H1 (cell line): ENCODE measurements around the gene NPFFR2. TPM values are rescaled to one million over a fixed set of nuclear protein-coding genes. Genes with fewer than 3 reads are reported as not detected.
"Not testable (repeated sequence)": the region's sequence is repeated elsewhere in the genome, so short reads cannot be mapped to it uniquely, and the experiment has no call there.

Experiments used
- CTCF ChIA-PET: fragments of 300-600 bp; sonication (Branson Sonifier 250); formaldehyde crosslinking; loops from one replicate; lab custom pipeline; 2021; ENCODE audit not compliant: partially characterized antibody; lab: Charles Lee
- POLR2A ChIA-PET: fragments of 300-600 bp; sonication (Branson Sonifier 250); formaldehyde crosslinking; loops from one replicate; lab custom pipeline; 2021; ENCODE audit warnings: inconsistent platforms; ENCODE audit not compliant: partially characterized antibody; lab: Charles Lee
- DNase-seq, 2 experiments: peaks; one replicate each; pipeline versions ENCODE4 v3.0.0 to v3.0.0-alpha.2; 2010 to 2022; ENCODE audit warnings: low spot score in 2 of 2, low read depth in 1 of 2, mixed read lengths in 1 of 2
- FAIRE-seq: peaks from 2 replicates; lab custom pipeline; 2011; peaks lifted over from hg19 to GRCh38; lab: Jason Lieb, UNC
- H2AFZ ChIP-seq: 2 replicates; pipeline ENCODE4 v1.8.1; 2012; ENCODE audit warnings: low read length, inconsistent platforms
- H2AK5ac ChIP-seq: 2 replicates; pipeline ENCODE4 v1.6.1; 2013; ENCODE audit warnings: low read depth, low read length
- H2BK120ac ChIP-seq: replicated peaks from 2 replicates; pipeline ENCODE3; 2013; ENCODE audit warnings: low read depth, low read length, inconsistent platforms
- H2BK12ac ChIP-seq: 2 replicates; pipeline ENCODE4 v1.6.1; 2013; ENCODE audit warnings: low read depth, low read length
- H2BK15ac ChIP-seq: 2 replicates; pipeline ENCODE4 v1.6.1; 2013; ENCODE audit warnings: low read length
- H2BK20ac ChIP-seq: 2 replicates; pipeline ENCODE4 v1.6.1; 2013; ENCODE audit warnings: low read length
- H2BK5ac ChIP-seq: 2 replicates; pipeline ENCODE4 v1.6.1; 2013; ENCODE audit warnings: low read depth, low read length
- H3K14ac ChIP-seq: 2 replicates; pipeline ENCODE4 v1.6.1; 2013; ENCODE audit warnings: inconsistent platforms; ENCODE audit not compliant: insufficient read length
- H3K18ac ChIP-seq: 2 replicates; pipeline ENCODE4 v1.6.1; 2013; ENCODE audit warnings: low read length; ENCODE audit errors: extremely low read depth
- H3K23ac ChIP-seq: 2 replicates; pipeline ENCODE4 v1.6.1; 2013; ENCODE audit warnings: inconsistent platforms; ENCODE audit not compliant: insufficient read length
- H3K23me2 ChIP-seq: 2 replicates; pipeline ENCODE4 v1.6.1; 2013; ENCODE audit warnings: low read depth, low read length
- H3K27ac ChIP-seq: 2 replicates; pipeline ENCODE4 v1.6.1; 2011; ENCODE audit warnings: low read depth, low read length, inconsistent platforms
- H3K27me3 ChIP-seq, 4 experiments: replicated peaks in 1 of 4; 1 replicate in 1 of 4; 2 replicates in 3 of 4; pipeline versions ENCODE4 v1.6.1 to v1.8.1; 2011 to 2013; ENCODE audit warnings: low read length in 3 of 4, mild to moderate bottlenecking in 3 of 4, inconsistent platforms in 2 of 4, mixed read lengths in 2 of 4, moderate library complexity in 1 of 4; ENCODE audit not compliant: control insufficient read depth in 3 of 4, insufficient read depth in 3 of 4; ENCODE audit errors: extremely low read depth in 1 of 4
- H3K36me3 ChIP-seq, 4 experiments: 2 replicates each; pipeline versions ENCODE4 v1.6.1 to v1.8.1; 2011 to 2013; ENCODE audit warnings: mild to moderate bottlenecking in 4 of 4, low read length in 3 of 4, moderate library complexity in 2 of 4, control low read depth in 1 of 4, inconsistent platforms in 1 of 4; ENCODE audit not compliant: insufficient read depth in 4 of 4, control insufficient read depth in 2 of 4
- H3K4ac ChIP-seq: replicated peaks from 2 replicates; pipeline ENCODE3; 2013; ENCODE audit warnings: low read length, low read depth, mixed read lengths, inconsistent platforms; ENCODE audit not compliant: insufficient read length
- H3K4me1 ChIP-seq, 4 experiments: replicated peaks in 1 of 4; 1 replicate in 1 of 4; 2 replicates in 3 of 4; pipeline versions ENCODE4 v1.6.1 to v1.8.1; 2011 to 2013; ENCODE audit warnings: low read length in 3 of 4, inconsistent platforms in 2 of 4, mixed read lengths in 1 of 4; ENCODE audit not compliant: insufficient read depth in 4 of 4, control insufficient read depth in 3 of 4
- H3K4me2 ChIP-seq, 2 experiments: 2 replicates each; pipeline versions ENCODE4 v1.6.1 to v1.8.1; 2011 to 2013; ENCODE audit warnings: low read depth in 2 of 2, low read length in 2 of 2, control low read depth in 1 of 2, inconsistent platforms in 1 of 2, mild to moderate bottlenecking in 1 of 2; ENCODE audit not compliant: insufficient read depth in 1 of 2
- H3K4me3 ChIP-seq, 4 experiments: fragments of 200-600, 300-600 bp in 1 of 4; sonication (generic), shearing (Covaris generic), sonication (Bioruptor Twin) in 1 of 4; 2 replicates each; pipeline versions ENCODE4 v1.5.1 to v1.8.1; 2011 to 2016; ENCODE audit warnings: low read length in 4 of 4, low read depth in 3 of 4, control low read depth in 2 of 4, inconsistent platforms in 2 of 4, mild to moderate bottlenecking in 2 of 4, mixed read lengths in 1 of 4, moderate library complexity in 1 of 4; ENCODE audit not compliant: insufficient read depth in 2 of 4; ENCODE audit errors: extremely low read depth in 1 of 4
- H3K56ac ChIP-seq: replicated peaks from 2 replicates; pipeline ENCODE3; 2013; ENCODE audit warnings: low read depth, mild to moderate bottlenecking, mixed read lengths, low read length, inconsistent platforms; ENCODE audit not compliant: insufficient read length
- H3K79me1 ChIP-seq: 2 replicates; pipeline ENCODE4 v1.6.1; 2013; ENCODE audit warnings: low read depth, low read length, control low read depth
- H3K79me2 ChIP-seq, 2 experiments: 2 replicates each; pipeline versions ENCODE4 v1.6.1 to v1.8.1; 2012 to 2013; ENCODE audit warnings: low read length in 2 of 2, mild to moderate bottlenecking in 2 of 2, inconsistent platforms in 1 of 2; ENCODE audit not compliant: insufficient read depth in 2 of 2, control insufficient read depth in 1 of 2
- H3K9ac ChIP-seq, 4 experiments: replicated peaks in 1 of 4; 1 replicate in 1 of 4; 2 replicates in 3 of 4; pipeline versions ENCODE4 v1.6.1 to v1.8.1; 2011 to 2013; ENCODE audit warnings: low read depth in 3 of 4, low read length in 3 of 4, control low read depth in 2 of 4, mild to moderate bottlenecking in 2 of 4, moderate library complexity in 2 of 4, inconsistent platforms in 1 of 4; ENCODE audit errors: extremely low read depth in 1 of 4
- H3K9me3 ChIP-seq, 2 experiments: 2 replicates each; pipeline versions ENCODE4 v1.6.1 to v1.8.1; 2012 to 2013; ENCODE audit warnings: mild to moderate bottlenecking in 2 of 2, moderate library complexity in 2 of 2, control low read depth in 1 of 2, inconsistent platforms in 1 of 2, low read depth in 1 of 2, low read length in 1 of 2, mixed read lengths in 1 of 2; ENCODE audit not compliant: insufficient read depth in 2 of 2
- H4K20me1 ChIP-seq, 2 experiments: replicated peaks in 1 of 2; 2 replicates each; pipeline versions ENCODE3 to v1.8.1; 2011 to 2013; ENCODE audit warnings: inconsistent platforms in 2 of 2, low read length in 2 of 2, mild to moderate bottlenecking in 1 of 2; ENCODE audit not compliant: insufficient read depth in 2 of 2, control insufficient read depth in 1 of 2
- H4K5ac ChIP-seq: 2 replicates; pipeline ENCODE4 v1.6.1; 2013; ENCODE audit warnings: low read length, low read depth, mixed read lengths, inconsistent platforms; ENCODE audit not compliant: insufficient read length
- H4K8ac ChIP-seq: 2 replicates; pipeline ENCODE4 v1.8.0; 2013; ENCODE audit warnings: mild to moderate bottlenecking, moderate library complexity, low read length, inconsistent platforms; ENCODE audit not compliant: insufficient read depth; ENCODE audit errors: extremely low read depth
- H4K91ac ChIP-seq: replicated peaks from 2 replicates; pipeline ENCODE3; 2013; ENCODE audit warnings: low read length, mixed read lengths, inconsistent platforms; ENCODE audit not compliant: insufficient read length
- EP300 ChIP-seq, 2 experiments: IDR thresholded peaks; 1 replicate in 1 of 2; 2 replicates in 1 of 2; pipeline ENCODE4 v1.6.1; 2011 to 2012; ENCODE audit warnings: low read depth in 2 of 2, low read length in 2 of 2, mild to moderate bottlenecking in 2 of 2, borderline replicate concordance in 1 of 2, inconsistent platforms in 1 of 2, moderate library complexity in 1 of 2
- FOSL1 ChIP-seq: IDR thresholded peaks from 2 replicates; pipeline ENCODE4 v1.6.1; 2011; ENCODE audit warnings: mild to moderate bottlenecking, low read depth, low read length, moderate library complexity; ENCODE audit not compliant: insufficient read depth
- GTF2F1 ChIP-seq: IDR thresholded peaks from 2 replicates; pipeline ENCODE4 v1.6.1; 2012; ENCODE audit warnings: low read depth, low read length, improper control_type of control experiment, borderline replicate concordance
- JUN ChIP-seq: IDR thresholded peaks from 2 replicates; pipeline ENCODE4 v1.6.1; 2011; ENCODE audit warnings: low read depth, mild to moderate bottlenecking, improper control_type of control experiment, low read length
- KDM4A ChIP-seq: IDR thresholded peaks from one replicate; pipeline ENCODE4 v1.7.1; 2012; ENCODE audit warnings: low read depth, mild to moderate bottlenecking, moderate library complexity, low read length, inconsistent platforms; ENCODE audit not compliant: severe bottlenecking
- RAD21 ChIP-seq, 2 experiments: IDR thresholded peaks in 1 of 2; conservative IDR thresholded peaks in 1 of 2; 2 replicates each; pipeline ENCODE4 v1.6.1; 2011; ENCODE audit warnings: low read depth in 2 of 2, low read length in 2 of 2, improper control_type of control experiment in 1 of 2, inconsistent platforms in 1 of 2, mild to moderate bottlenecking in 1 of 2, moderate library complexity in 1 of 2
- WGBS, 2 experiments: shearing (Covaris generic) in 1 of 2; methylation state at CpG; one replicate each; pipeline versions ENCODE4 v1.1.6 to v1.1.7; 2013 to 2015; ENCODE audit warnings: low lambda C conversion rate in 2 of 2, mixed read lengths in 2 of 2, inconsistent platforms in 1 of 2, low coverage in 1 of 2, missing lambda C conversion rate in 1 of 2; ENCODE audit not compliant: insufficient replicate concordance in 2 of 2, insufficient coverage in 1 of 2, insufficient read length in 1 of 2; ENCODE audit errors: extremely low coverage in 1 of 2, missing lambda C conversion rate in 1 of 2; 5-methylcytosine and 5-hydroxymethylcytosine counted together
- polyA plus RNA-seq, 7 experiments: library from polyadenylated mRNA; depleted of rRNA in 3 of 7; stranded (reverse) in 5 of 7; unstranded in 2 of 7; fragments of >200 nt in 5 of 7; fragments of 200-250 nt in 2 of 7; gene quantifications; 1 replicate in 5 of 7; 2 replicates in 1 of 7; 4 replicates in 1 of 7; pipeline versions ENCODE4 v1.2.1 to v1.2.3, GENCODE V29; 2011 to 2013; ENCODE audit warnings: missing spikeins in 2 of 7, mixed read lengths in 2 of 7
- total RNA-seq: library from RNA; stranded (reverse); fragmentation: NEBNext Ultra II Directional; extraction: Animal tissue kit (Norgen Biotek cat#: 25700); gene quantifications from 2 replicates; pipeline ENCODE4 v1.2.1, GENCODE V29; 2021

Gene NPFFR2
- total and polyA plus RNA-seq, 2 of the 8 experiments (the other 6 are each of a cell fraction or from before 2014, with no cell fraction given) = 0.26 to 0.53 TPM

DNA sequence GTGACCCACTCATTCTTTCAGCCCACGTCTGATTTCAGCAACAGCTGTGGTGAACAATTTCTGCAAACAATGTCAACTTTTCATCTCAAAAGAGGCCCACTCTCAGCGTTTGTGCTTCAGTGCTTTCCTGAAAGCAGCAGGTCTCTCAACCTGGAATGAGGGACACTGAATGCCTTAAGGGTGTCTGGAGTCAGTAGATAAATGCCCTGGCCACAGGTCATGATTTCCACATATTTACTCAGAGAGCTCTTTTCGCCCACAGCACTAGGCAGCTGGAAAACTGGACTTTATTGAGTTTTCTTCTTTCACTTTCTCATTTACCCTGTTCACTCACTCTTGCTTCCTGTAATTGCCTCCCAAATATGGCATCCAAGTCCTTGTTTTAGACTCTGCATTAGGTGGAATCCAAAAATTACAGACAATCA, 52.8 kb downstream of the NPFFR2 start (continued):
- TF ChIP-seq JUN (no peak), EP300 (IDR thresholded peaks at IDR 0.05; ENCODE audit: borderline replicate concordance in 1 of 2, low read depth in 2 of 2, low read length in 2 of 2) (no peak), GTF2F1 (no peak), KDM4A (no peak), FOSL1 (no peak), RAD21 (IDR thresholded peaks at IDR 0.05 in 1 of 2, conservative IDR thresholded peaks at IDR 0.05 in 1 of 2; ENCODE audit: low read depth in 2 of 2, low read length in 2 of 2) (no peak)

DNA sequence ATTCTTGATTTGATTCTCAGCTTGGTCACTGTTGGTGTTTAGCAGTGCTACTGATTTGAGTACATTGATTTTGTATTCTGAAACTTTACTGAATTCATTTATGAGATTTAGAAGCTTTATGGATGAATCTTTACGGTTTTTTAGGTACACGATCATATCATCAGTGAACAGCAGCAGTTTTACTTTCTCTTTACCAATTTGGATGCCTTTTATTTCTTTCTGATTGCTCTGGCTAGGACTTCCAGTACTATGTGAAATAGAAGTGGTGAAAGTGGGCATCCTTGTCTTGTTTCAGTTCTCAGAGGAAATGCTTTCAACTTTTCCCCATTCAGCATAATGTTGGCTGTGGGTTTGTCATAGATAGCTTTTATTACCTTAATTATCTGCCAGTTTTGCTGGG, 58.8 kb downstream of the NPFFR2 start:
- H3K4me2 ChIP-seq, H3K4me1 ChIP-seq, H3K27ac ChIP-seq, H3K14ac ChIP-seq, H3K23ac ChIP-seq, H2AK5ac ChIP-seq, H2BK15ac ChIP-seq, H3K9ac ChIP-seq, H4K20me1 ChIP-seq, H3K9me3 ChIP-seq, H4K8ac ChIP-seq, H4K91ac ChIP-seq, H3K4ac ChIP-seq, H3K27me3 ChIP-seq, DNase-seq, POLR2A ChIA-PET, H3K56ac ChIP-seq, H2BK12ac ChIP-seq, H3K36me3 ChIP-seq, H3K23me2 ChIP-seq, H3K79me1 ChIP-seq, H2BK120ac ChIP-seq, H3K18ac ChIP-seq, FAIRE-seq, H3K4me3 ChIP-seq, H2BK20ac ChIP-seq, H2AFZ ChIP-seq, H2BK5ac ChIP-seq, H4K5ac ChIP-seq, H3K79me2 ChIP-seq: not testable (repeated sequence)
- CTCF ChIA-PET = interaction anchor here (1.1 kb wide), 1 partner anchor 13 kb away, joined by 3 read pairs; no protein-coding TSS in a partner anchor
- 91% methylated on average over 2 of the region's 2 CpGs; no CpG with 5 or more reads in 1 of the 2 experiments for WGBS, 2 experiments
